OCI-LY7 (cell line): ENCODE data around the gene PCDHGB2. TPM values are rescaled to one million over a fixed set of nuclear protein-coding genes. Genes with fewer than 3 reads are reported as not detected.
"Not testable (repeated sequence)": the region's sequence is repeated elsewhere in the genome, so short reads cannot be mapped to it uniquely, and the experiment has no call there.

Source experiments
- BruUV-seq: library from RNA; stranded (reverse); fragments of 400-500 nt; replicated peaks from 2 replicates; lab custom pipeline; 2021; lab: Mats Ljungman, UMichigan
- CTCF ChIA-PET: fragments of 300-600 bp; sonication (Branson Sonifier 250); formaldehyde crosslinking; loops from one replicate; lab custom pipeline; 2022; ENCODE audit warnings: antibody characterized with exemption; ENCODE audit not compliant: unreplicated experiment; lab: Charles Lee
- POLR2A ChIA-PET: fragments of 300-600 bp; sonication (Branson Sonifier 250); formaldehyde crosslinking; loops from one replicate; lab custom pipeline; 2022; ENCODE audit warnings: antibody characterized with exemption; lab: Charles Lee
- DNase-seq: peaks from one replicate; pipeline ENCODE4 v3.0.0-alpha.2; 2015; ENCODE audit warnings: low spot score
- H2AFZ ChIP-seq: fragments of 200-600 bp; sonication (generic), shearing (Covaris generic); 2 replicates; pipeline ENCODE4 v1.6.1; 2014; ENCODE audit warnings: mild to moderate bottlenecking, antibody characterized with exemption, low read length, moderate library complexity
- H3K27ac ChIP-seq: fragments of 200-600 bp; sonication (generic); 2 replicates; pipeline ENCODE4 v1.5.1; 2014; ENCODE audit warnings: mixed run types, low read depth, mild to moderate bottlenecking, moderate library complexity, low read length, inconsistent platforms; ENCODE audit not compliant: poor library complexity, severe bottlenecking
- H3K36me3 ChIP-seq: fragments of 200-600 bp; sonication (generic); 2 replicates; pipeline ENCODE4 v1.6.1; 2014; ENCODE audit warnings: mild to moderate bottlenecking, antibody characterized with exemption, low read length, moderate library complexity, mixed read lengths; ENCODE audit not compliant: insufficient read depth
- H3K4me1 ChIP-seq: fragments of 200-600 bp; sonication (generic); 2 replicates; pipeline ENCODE4 v1.5.1; 2014; ENCODE audit warnings: mild to moderate bottlenecking, low read length; ENCODE audit not compliant: insufficient read depth, poor library complexity, severe bottlenecking
- H3K4me2 ChIP-seq: fragments of 200-600 bp; sonication (generic); 2 replicates; pipeline ENCODE4 v1.6.1; 2014; ENCODE audit warnings: mild to moderate bottlenecking, low read length
- H3K4me3 ChIP-seq: fragments of 200-600 bp; sonication (generic); 2 replicates; pipeline ENCODE4 v1.5.1; 2014; ENCODE audit warnings: mild to moderate bottlenecking, low read depth, low read length; ENCODE audit not compliant: poor library complexity, severe bottlenecking
- H3K79me2 ChIP-seq: fragments of 200-600 bp; sonication (generic); 2 replicates; pipeline ENCODE4 v1.6.1; 2016; ENCODE audit warnings: low read depth, mild to moderate bottlenecking, low read length, moderate library complexity, mixed read lengths; ENCODE audit not compliant: insufficient read depth
- H3K9me2 ChIP-seq: fragments of 200-600 bp; sonication (generic); 2 replicates; pipeline ENCODE4 v1.6.1; 2016; ENCODE audit warnings: mild to moderate bottlenecking, low read length, mixed read lengths; ENCODE audit not compliant: insufficient read depth
- H3K9me3 ChIP-seq: fragments of 200-600 bp; sonication (generic); 2 replicates; pipeline ENCODE4 v1.6.1; 2014; ENCODE audit warnings: mild to moderate bottlenecking, mixed run types, low read length, mixed read lengths
- H4K20me1 ChIP-seq: fragments of 200-600 bp; sonication (generic); 2 replicates; pipeline ENCODE4 v1.6.1; 2014; ENCODE audit warnings: mild to moderate bottlenecking, antibody characterized with exemption, low read length, moderate library complexity, mixed read lengths; ENCODE audit not compliant: insufficient read depth
- CTCF ChIP-seq: fragments of 200-600 bp; sonication (generic); conservative IDR thresholded peaks from 2 replicates; pipeline ENCODE4 v1.5.1; 2014; ENCODE audit warnings: mild to moderate bottlenecking, antibody characterized with exemption, low read length, moderate library complexity, mixed read lengths
- EZH2phosphoT487 ChIP-seq: fragments of 200-600 bp; sonication (generic); IDR thresholded peaks from 2 replicates; pipeline ENCODE4 v1.6.1; 2018; ENCODE audit warnings: low read depth, borderline replicate concordance, mild to moderate bottlenecking, mixed run types, antibody characterized with exemption, low read length, moderate library complexity, mixed read lengths
- intact Hi-C: fragments of 100-400 bp; cut with micrococcal nuclease; formaldehyde crosslinking; loops from one replicate; pipeline ENCODE4 v1.10.0; 2022; ENCODE audit not compliant: unreplicated experiment
- total RNA-seq, 2 experiments: library from RNA; depleted of rRNA in 1 of 2; stranded (reverse); fragments of >200 nt in 1 of 2; shearing (Covaris generic) in 1 of 2; gene quantifications; 2 replicates each; pipeline ENCODE4 v1.2.3, GENCODE V29; 2014 to 2022

PCDHGB2 gene
- total RNA-seq, 2 experiments from 2014 or later, result 9.2 to 9.3 TPM

GRCh38 chr5:141343953-141344463 lies 15.8 kb upstream of the PCDHGB2 start:
- Histone ChIP-seq H3K79me2 (no peaks in the 10 kb centered on the region), H3K4me1 (no peaks in the 10 kb centered on the region), H3K9me3 (no peaks in the 10 kb centered on the region), H4K20me1 (no peaks in the 10 kb centered on the region), H3K27ac (no peak overlapping the region), H3K36me3 (no peaks in the 10 kb centered on the region), H3K9me2 (no peaks in the 10 kb centered on the region), H3K4me2 (no peak overlapping the region), H2AFZ (no peak overlapping the region), H3K4me3 (no peak overlapping the region)
- TF ChIP-seq CTCF (no peak; the same call in 1 of the 2 replicates), EZH2phosphoT487 (no peak)
- intact Hi-C loops, result no loop called here
- BruUV-seq, result no TSS peak
- CTCF ChIA-PET, result no interaction called here
- DNase-seq, result no peak
- POLR2A ChIA-PET, result no interaction called here

- no TSS peak for BruUV-seq
- Histone ChIP-seq H2AFZ (no peak overlapping the region), H4K20me1 (no peaks in the 10 kb centered on the region), H3K4me2 (no peak overlapping the region), H3K4me1 (no peaks in the 10 kb centered on the region), H3K27ac (no peak overlapping the region), H3K9me3 (no peaks in the 10 kb centered on the region), H3K4me3 (no peak overlapping the region), H3K36me3 (no peaks in the 10 kb centered on the region), H3K9me2 (no peaks in the 10 kb centered on the region), H3K79me2 (no peaks in the 10 kb centered on the region)
- CTCF ChIA-PET, result no interaction called here
- TF ChIP-seq EZH2phosphoT487, result no peak
- TF ChIP-seq CTCF, result peak; percentile 53
- POLR2A ChIA-PET, result no interaction called here
- no peak for DNase-seq
- intact Hi-C loops, result no loop called here
These were observed 14.5 kb upstream of the PCDHGB2 start for GRCh38 chr5:141345327-141345726.

- BruUV-seq, DNase-seq, CTCF ChIA-PET, H3K4me3 ChIP-seq, H3K36me3 ChIP-seq, H2AFZ ChIP-seq, H3K4me1 ChIP-seq, intact Hi-C loops, H4K20me1 ChIP-seq, H3K4me2 ChIP-seq, H3K9me3 ChIP-seq, H3K27ac ChIP-seq, H3K9me2 ChIP-seq, H3K79me2 ChIP-seq: not testable (repeated sequence)
- POLR2A ChIA-PET, result interaction anchor here (2.0 kb wide), 1 partner anchor 26 kb away, joined by 8 read pairs; no protein-coding TSS in a partner anchor
These were observed 13.8 kb upstream of the PCDHGB2 start for GRCh38 chr5:141346017-141346416.
